Progenitor cell of endocrine pancreas (in vitro differentiated cells): ENCODE data around the gene DPP3. TPM values are rescaled to one million over a fixed set of nuclear protein-coding genes. Genes with fewer than 3 reads are reported as not detected.

Source experiments
- DNase-seq: peaks from one replicate; pipeline ENCODE4 v3.0.0; 2021; ENCODE audit warnings: low spot score; ENCODE audit not compliant: unreplicated experiment
- H3K27ac Mint-ChIP-seq: 2 replicates; pipeline ENCODE4 v1.8.0; 2021; ENCODE audit warnings: mild to moderate bottlenecking, moderate library complexity, mixed read lengths
- H3K27me3 Mint-ChIP-seq: 2 replicates; pipeline ENCODE4 v1.8.0; 2021; ENCODE audit warnings: mixed read lengths
- H3K36me3 Mint-ChIP-seq: 2 replicates; pipeline ENCODE4 v1.8.0; 2022; ENCODE audit warnings: mixed read lengths; ENCODE audit not compliant: insufficient read depth
- H3K4me1 Mint-ChIP-seq: 2 replicates; pipeline ENCODE4 v1.8.0; 2021; ENCODE audit warnings: low read depth, mixed read lengths
- H3K4me3 Mint-ChIP-seq: 2 replicates; pipeline ENCODE4 v1.8.0; 2021; ENCODE audit warnings: low read depth, mild to moderate bottlenecking, moderate library complexity, mixed read lengths
- H3K9me3 Mint-ChIP-seq: 2 replicates; pipeline ENCODE4 v1.8.0; 2021; ENCODE audit warnings: low read depth, mixed read lengths
- CTCF ChIP-seq: fragments of 200-600 bp; sonication (generic); IDR thresholded peaks from one replicate; pipeline ENCODE4 v1.5.0; 2021; ENCODE audit warnings: antibody characterized with exemption, mild to moderate bottlenecking; ENCODE audit not compliant: unreplicated experiment
- total RNA-seq: library from RNA; stranded (reverse); gene quantifications from 2 replicates; pipeline ENCODE4 v1.2.1, GENCODE V29; 2021

DPP3 gene
- total RNA-seq, 1 donor from 2014 or later, result 78.7 TPM

GRCh38 chr11:66450560-66450959, 29.7 kb upstream of the DPP3 start:
- H3K4me1 Mint-ChIP-seq, result peaks cover 1% of the 10 kb centered on the region
- no peak for DNase-seq
- H3K4me3 Mint-ChIP-seq, result no peak overlapping the region
- H3K9me3 Mint-ChIP-seq, result no peaks in the 10 kb centered on the region
- no peaks in the 10 kb centered on the region for H3K36me3 Mint-ChIP-seq
- peaks cover 42% of the 10 kb centered on the region for H3K27me3 Mint-ChIP-seq
- H3K27ac Mint-ChIP-seq, result no peak overlapping the region
- TF ChIP-seq CTCF, result no peak

GRCh38 chr11:66451663-66452062, 28.6 kb upstream of the DPP3 start:
- Mint-ChIP-seq H3K36me3 (no peaks in the 10 kb centered on the region), H3K27ac (no peak overlapping the region), H3K4me1 (no peaks in the 10 kb centered on the region), H3K27me3 (peaks cover 42% of the 10 kb centered on the region), H3K9me3 (no peaks in the 10 kb centered on the region), H3K4me3 (no peak overlapping the region)
- no peak for DNase-seq
- no peak for TF ChIP-seq CTCF

DNA sequence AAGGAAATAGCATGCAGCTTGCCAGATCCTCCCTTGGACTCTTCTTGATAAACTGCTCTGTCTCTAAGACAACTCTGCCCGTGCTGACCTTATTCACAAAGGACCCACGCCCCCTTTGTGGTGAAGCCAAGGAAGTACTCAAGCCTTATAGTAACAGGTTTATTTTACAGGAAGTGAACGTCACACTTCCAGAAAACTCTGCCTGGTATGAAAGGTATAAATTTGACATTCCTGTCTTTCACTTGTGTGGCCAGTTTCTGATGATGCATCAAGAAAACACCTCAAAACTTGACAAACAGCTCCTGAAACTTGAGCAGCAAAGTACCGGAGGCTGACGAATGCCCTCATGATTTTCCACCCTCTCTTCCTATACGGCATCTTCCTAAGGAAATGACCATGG, 26.0 kb upstream of the DPP3 start:
- no peak overlapping the region for H3K27ac Mint-ChIP-seq

GRCh38 chr11:66454828-66455227, 25.4 kb upstream of the DPP3 start:
- no peaks in the 10 kb centered on the region for H3K36me3 Mint-ChIP-seq
- DNase-seq, result no peak
- no peak for TF ChIP-seq CTCF
- no peak overlapping the region for H3K4me3 Mint-ChIP-seq
- no peak overlapping the region for H3K27ac Mint-ChIP-seq
- H3K9me3 Mint-ChIP-seq, result no peaks in the 10 kb centered on the region
- H3K4me1 Mint-ChIP-seq, result no peaks in the 10 kb centered on the region
- peaks cover 34% of the 10 kb centered on the region for H3K27me3 Mint-ChIP-seq

More for the DNA sequence above, 26.0 kb upstream of the DPP3 start:
- H3K4me3 Mint-ChIP-seq, result no peak overlapping the region
- H3K36me3 Mint-ChIP-seq, result no peaks in the 10 kb centered on the region
- no peak for DNase-seq
- no peak for TF ChIP-seq CTCF
- peaks cover 36% of the 10 kb centered on the region for H3K27me3 Mint-ChIP-seq
- H3K4me1 Mint-ChIP-seq, result no peaks in the 10 kb centered on the region
- no peaks in the 10 kb centered on the region for H3K9me3 Mint-ChIP-seq

- Mint-ChIP-seq H3K27ac (no peak overlapping the region), H3K4me1 (no peaks in the 10 kb centered on the region), H3K36me3 (no peaks in the 10 kb centered on the region), H3K4me3 (no peak overlapping the region), H3K27me3 (peaks cover 20% of the 10 kb centered on the region), H3K9me3 (no peaks in the 10 kb centered on the region)
- TF ChIP-seq CTCF, result no peak
- DNase-seq, result no peak
Measured at GRCh38 chr11:66457826-66458225, 22.4 kb upstream of the DPP3 start.
